Measurements from ENCODE around the gene SLC18A2. TPM values are rescaled to one million over a fixed set of nuclear protein-coding genes. Genes with fewer than 3 reads are reported as not detected.

The SLC18A2 gene
- total RNA-seq, 1 experiment from 2014 or later: not detected

- TF ChIP-seq CTCF (IDR thresholded peaks at IDR 0.05; ENCODE audit: unreplicated experiment): no peak
- ChIA-PET POLR2A (no interaction called here), CTCF (interaction anchor here (0.7 kb wide), 1 partner anchor 1204 kb away, joined by 3 read pairs; no protein-coding TSS in a partner anchor)
- BruUV-seq (replicated peaks): no TSS peak
- no peak overlapping the region for H3K4me3 Mint-ChIP-seq (ENCODE audit: unreplicated experiment)
- H3K27me3 Mint-ChIP-seq (ENCODE audit: insufficient read depth, unreplicated experiment): peaks cover 57% of the 10 kb centered on the region
- intact Hi-C loops (cut with micrococcal nuclease): no loop called here
- no peak overlapping the region for H3K27ac Mint-ChIP-seq (ENCODE audit: low read depth, unreplicated experiment)
- H3K9me3 Mint-ChIP-seq (ENCODE audit: unreplicated experiment): no peaks in the 10 kb centered on the region
- DNase-seq (ENCODE audit: unreplicated experiment): no peak
- no peaks in the 10 kb centered on the region for H3K4me1 Mint-ChIP-seq (ENCODE audit: insufficient read depth, unreplicated experiment)
- no peaks in the 10 kb centered on the region for H3K36me3 Mint-ChIP-seq (ENCODE audit: insufficient read depth, unreplicated experiment)
Observed at GRCh38 chr10:117260084-117260483, 19.2 kb downstream of the SLC18A2 start.

- Mint-ChIP-seq H3K27me3 (ENCODE audit: insufficient read depth, unreplicated experiment) (peaks cover 54% of the 10 kb centered on the region), H3K9me3 (ENCODE audit: unreplicated experiment) (no peaks in the 10 kb centered on the region), H3K4me1 (ENCODE audit: insufficient read depth, unreplicated experiment) (no peaks in the 10 kb centered on the region), H3K4me3 (ENCODE audit: unreplicated experiment) (no peak overlapping the region), H3K36me3 (ENCODE audit: insufficient read depth, unreplicated experiment) (no peaks in the 10 kb centered on the region), H3K27ac (ENCODE audit: low read depth, unreplicated experiment) (no peak overlapping the region)
- ChIA-PET CTCF (interaction anchor here (2.9 kb wide), 1 partner anchor 45 kb away, joined by 15 read pairs; no protein-coding TSS in a partner anchor), POLR2A (interaction anchor here (1.1 kb wide), 1 partner anchor 9 kb away, joined by 5 read pairs; no protein-coding TSS in a partner anchor)
- DNase-seq (ENCODE audit: unreplicated experiment): no peak
- intact Hi-C loops (cut with micrococcal nuclease): no loop called here
- BruUV-seq (replicated peaks): no TSS peak
- no peak for TF ChIP-seq CTCF (IDR thresholded peaks at IDR 0.05; ENCODE audit: unreplicated experiment)
Observed at GRCh38 chr10:117261501-117261900, 20.6 kb downstream of the SLC18A2 start.

GRCh38 chr10:117262291-117262902 lies 21.5 kb downstream of the SLC18A2 start:
- BruUV-seq (replicated peaks): no TSS peak
- Mint-ChIP-seq H3K27ac (ENCODE audit: low read depth, unreplicated experiment) (no peak overlapping the region), H3K9me3 (ENCODE audit: unreplicated experiment) (no peaks in the 10 kb centered on the region), H3K4me3 (ENCODE audit: unreplicated experiment) (no peak overlapping the region), H3K4me1 (ENCODE audit: insufficient read depth, unreplicated experiment) (no peaks in the 10 kb centered on the region), H3K36me3 (ENCODE audit: insufficient read depth, unreplicated experiment) (no peaks in the 10 kb centered on the region), H3K27me3 (ENCODE audit: insufficient read depth, unreplicated experiment) (peaks cover 54% of the 10 kb centered on the region)
- intact Hi-C loops (cut with micrococcal nuclease): no loop called here
- no peak for TF ChIP-seq CTCF (IDR thresholded peaks at IDR 0.05; ENCODE audit: unreplicated experiment)
- ChIA-PET POLR2A (no interaction called here), CTCF (interaction anchor here (2.9 kb wide), 1 partner anchor 46 kb away, joined by 15 read pairs; no protein-coding TSS in a partner anchor)
- no peak for DNase-seq (ENCODE audit: unreplicated experiment)

- ChIA-PET CTCF (interaction anchor here (2.9 kb wide), 1 partner anchor 46 kb away, joined by 15 read pairs; no protein-coding TSS in a partner anchor), POLR2A (no interaction called here)
- H3K27me3 Mint-ChIP-seq (ENCODE audit: insufficient read depth, unreplicated experiment): peaks cover 49% of the 10 kb centered on the region
- H3K4me3 Mint-ChIP-seq (ENCODE audit: unreplicated experiment): no peak overlapping the region
- TF ChIP-seq CTCF (IDR thresholded peaks at IDR 0.05; ENCODE audit: unreplicated experiment): no peak
- DNase-seq (ENCODE audit: unreplicated experiment): no peak
- BruUV-seq (replicated peaks): no TSS peak
- no peaks in the 10 kb centered on the region for H3K9me3 Mint-ChIP-seq (ENCODE audit: unreplicated experiment)
- intact Hi-C loops (cut with micrococcal nuclease): no loop called here
- no peaks in the 10 kb centered on the region for H3K36me3 Mint-ChIP-seq (ENCODE audit: insufficient read depth, unreplicated experiment)
- H3K4me1 Mint-ChIP-seq (ENCODE audit: insufficient read depth, unreplicated experiment): no peaks in the 10 kb centered on the region
- no peak overlapping the region for H3K27ac Mint-ChIP-seq (ENCODE audit: low read depth, unreplicated experiment)
Observed at GRCh38 chr10:117262903-117263293, 22.0 kb downstream of the SLC18A2 start.

Measured in MCF 10A (cell line).